T-helper 9 cell (primary cell): ENCODE measurements around the gene ZBTB17.
"Not testable (repeated sequence)": the region's sequence is repeated elsewhere in the genome, so short reads cannot be mapped to it uniquely, and the experiment has no call there.

ENCODE experiments used
- DNase-seq: peaks from one replicate; pipeline ENCODE4 v3.0.0-alpha.2; 2020

ZBTB17 gene

DNA sequence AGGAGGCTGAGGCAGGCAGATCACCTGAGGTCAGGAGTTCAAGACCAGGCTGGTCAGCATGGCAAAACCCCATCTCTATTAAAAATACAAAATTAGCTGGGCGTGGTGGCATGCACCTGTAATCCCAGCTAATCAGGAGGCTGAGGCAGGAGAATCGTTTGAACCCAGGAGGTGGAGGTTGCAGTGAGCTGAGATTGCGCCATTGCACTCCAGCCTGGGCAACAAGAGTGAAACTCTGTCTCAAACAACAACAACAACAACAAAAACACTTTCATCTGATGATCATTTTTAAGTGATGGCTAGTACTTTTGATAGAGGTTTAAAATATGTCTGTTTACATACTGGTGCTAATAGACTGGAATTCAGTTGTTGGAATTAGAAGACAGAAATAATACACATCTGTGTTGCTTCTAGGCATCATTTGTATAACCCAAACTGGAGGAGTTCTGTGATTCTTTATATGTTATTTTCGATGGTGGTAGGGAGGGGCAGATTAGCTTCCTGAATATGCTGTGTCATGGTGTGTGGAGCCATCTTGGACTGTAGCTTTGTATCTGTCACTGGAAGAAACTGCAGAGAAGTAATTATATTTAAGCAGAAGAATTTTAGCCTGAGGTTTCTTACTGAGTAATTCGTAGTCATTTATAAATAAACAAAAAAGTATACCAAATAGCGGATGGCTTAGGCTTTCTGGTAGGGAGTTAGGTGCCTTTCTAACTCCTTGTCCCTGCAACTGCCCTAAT, 82.9 kb downstream of the ZBTB17 start:
- DNase-seq = not testable (repeated sequence)
